H9 (cell line): ENCODE results near the gene SH3GL2. TPM values are rescaled to one million over a fixed set of nuclear protein-coding genes. Genes with fewer than 3 reads are reported as not detected.

ENCODE experiments used
- DNase-seq: peaks from one replicate; pipeline ENCODE4 v3.0.0-alpha.2; 2017
- H2AFZ ChIP-seq: one replicate; pipeline ENCODE4 v1.6.1; 2013; ENCODE audit warnings: mild to moderate bottlenecking, low read length, control low read depth, moderate library complexity
- H2AK5ac ChIP-seq: 2 replicates; pipeline ENCODE4 v1.6.1; 2013; ENCODE audit warnings: low read length, control low read depth, mixed read lengths; ENCODE audit not compliant: insufficient read length
- H2BK120ac ChIP-seq: one replicate; pipeline ENCODE4 v1.6.1; 2013; ENCODE audit warnings: low read depth, mild to moderate bottlenecking, low read length, control low read depth, inconsistent platforms; ENCODE audit not compliant: poor library complexity, severe bottlenecking
- H2BK12ac ChIP-seq: 2 replicates; pipeline ENCODE4 v1.6.1; 2013; ENCODE audit warnings: low read length, control low read depth, mixed read lengths, low read depth; ENCODE audit not compliant: insufficient read length
- H2BK15ac ChIP-seq: 2 replicates; pipeline ENCODE4 v1.6.1; 2013; ENCODE audit warnings: low read depth, low read length, control low read depth
- H2BK20ac ChIP-seq: one replicate; pipeline ENCODE4 v1.6.1; 2013; ENCODE audit warnings: low read depth, mild to moderate bottlenecking, low read length, control low read depth, inconsistent platforms; ENCODE audit not compliant: poor library complexity, severe bottlenecking
- H2BK5ac ChIP-seq: 2 replicates; pipeline ENCODE4 v1.6.1; 2013; ENCODE audit warnings: low read length, control low read depth, mixed read lengths; ENCODE audit not compliant: insufficient read length
- H3K14ac ChIP-seq: 2 replicates; pipeline ENCODE4 v1.6.1; 2013; ENCODE audit warnings: low read length, control low read depth; ENCODE audit not compliant: insufficient read depth
- H3K18ac ChIP-seq: 2 replicates; pipeline ENCODE4 v1.6.1; 2013; ENCODE audit warnings: low read depth, mild to moderate bottlenecking, mixed read lengths, low read length, control low read depth; ENCODE audit not compliant: insufficient read length
- H3K23ac ChIP-seq: 2 replicates; pipeline ENCODE4 v1.6.1; 2013; ENCODE audit warnings: low read length, control low read depth, mixed read lengths, low read depth; ENCODE audit not compliant: insufficient read length
- H3K23me2 ChIP-seq: 2 replicates; pipeline ENCODE4 v1.6.1; 2013; ENCODE audit warnings: low read depth, mild to moderate bottlenecking, mixed read lengths, low read length, control low read depth; ENCODE audit not compliant: insufficient read length, poor library complexity, severe bottlenecking
- H3K27ac ChIP-seq: 2 replicates; pipeline ENCODE4 v1.5.1; 2013; ENCODE audit warnings: low read length, control low read depth, mixed read lengths, low read depth; ENCODE audit not compliant: insufficient read length
- H3K27me3 ChIP-seq: 2 replicates; pipeline ENCODE4 v1.6.1; 2013; ENCODE audit warnings: low read length, control low read depth, inconsistent platforms; ENCODE audit not compliant: insufficient read depth
- H3K4ac ChIP-seq: 2 replicates; pipeline ENCODE4 v1.6.1; 2013; ENCODE audit warnings: low read depth, mild to moderate bottlenecking, control low read depth, inconsistent platforms, low read length, moderate library complexity
- H3K4me1 ChIP-seq: 2 replicates; pipeline ENCODE4 v1.6.1; 2013; ENCODE audit warnings: low read length, control low read depth, inconsistent platforms; ENCODE audit not compliant: insufficient read depth
- H3K4me2 ChIP-seq: 2 replicates; pipeline ENCODE4 v1.6.1; 2013; ENCODE audit warnings: low read length, control low read depth, mixed read lengths; ENCODE audit not compliant: insufficient read length, insufficient read depth
- H3K56ac ChIP-seq: 2 replicates; pipeline ENCODE4 v1.6.1; 2013; ENCODE audit warnings: low read depth, mild to moderate bottlenecking, mixed read lengths, low read length, control low read depth; ENCODE audit not compliant: insufficient read length
- H3K79me1 ChIP-seq: 2 replicates; pipeline ENCODE4 v1.6.1; 2013; ENCODE audit warnings: low read depth, mild to moderate bottlenecking, moderate library complexity, low read length, control low read depth, inconsistent platforms; ENCODE audit not compliant: insufficient read depth, poor library complexity, severe bottlenecking
- H3K79me2 ChIP-seq: 2 replicates; pipeline ENCODE4 v1.6.1; 2013; ENCODE audit warnings: low read length, control low read depth, inconsistent platforms; ENCODE audit not compliant: insufficient read depth
- H3K9ac ChIP-seq: 2 replicates; pipeline ENCODE4 v1.6.1; 2013; ENCODE audit warnings: low read length, control low read depth, mixed read lengths; ENCODE audit not compliant: insufficient read length; ENCODE audit errors: extremely low read depth
- H3K9me3 ChIP-seq: one replicate; pipeline ENCODE4 v1.6.1; 2013; ENCODE audit warnings: low read depth, low read length, inconsistent platforms; ENCODE audit not compliant: control insufficient read depth
- H3T11ph ChIP-seq: one replicate; pipeline ENCODE4 v1.6.1; 2013; ENCODE audit warnings: mild to moderate bottlenecking, low read length, control low read depth, inconsistent platforms
- H4K20me1 ChIP-seq: one replicate; pipeline ENCODE4 v1.6.1; 2013; ENCODE audit not compliant: control insufficient read depth, insufficient read length, insufficient read depth
- H4K5ac ChIP-seq: 2 replicates; pipeline ENCODE4 v1.6.1; 2013; ENCODE audit warnings: low read depth, mild to moderate bottlenecking, mixed read lengths, low read length, control low read depth; ENCODE audit not compliant: insufficient read length
- H4K8ac ChIP-seq: replicated peaks from 2 replicates; pipeline ENCODE4 v1.6.1; 2013; ENCODE audit warnings: low read length, control low read depth, mixed read lengths, low read depth; ENCODE audit not compliant: insufficient read length
- H4K91ac ChIP-seq: 2 replicates; pipeline ENCODE4 v1.6.1; 2013; ENCODE audit warnings: low read depth, mild to moderate bottlenecking, moderate library complexity, mixed read lengths, low read length, control low read depth; ENCODE audit not compliant: insufficient read length
- H3K27ac Mint-ChIP-seq, 3 experiments: 2 replicates in 2 of 3; 3 replicates in 1 of 3; pipeline ENCODE4 v1.8.0; 2020 to 2021; ENCODE audit warnings: mixed read lengths in 3 of 3, mild to moderate bottlenecking in 1 of 3, moderate library complexity in 1 of 3
- H3K27me3 Mint-ChIP-seq: 2 replicates; pipeline ENCODE4 v1.8.0; 2021; ENCODE audit warnings: low read depth, mild to moderate bottlenecking, moderate library complexity, mixed read lengths
- H3K36me3 Mint-ChIP-seq, 3 experiments: 2 replicates in 2 of 3; 3 replicates in 1 of 3; pipeline ENCODE4 v1.8.0; 2020 to 2021; ENCODE audit warnings: low read depth in 3 of 3, mixed read lengths in 3 of 3; ENCODE audit not compliant: insufficient read depth in 1 of 3
- H3K4me1 Mint-ChIP-seq, 2 experiments: 2 replicates each; pipeline ENCODE4 v1.8.0; 2020; ENCODE audit warnings: mixed read lengths in 2 of 2
- H3K4me3 Mint-ChIP-seq, 2 experiments: 2 replicates in 1 of 2; 3 replicates in 1 of 2; pipeline ENCODE4 v1.8.0; 2020 to 2021; ENCODE audit warnings: mild to moderate bottlenecking in 2 of 2, mixed read lengths in 2 of 2, moderate library complexity in 1 of 2
- H3K9me3 Mint-ChIP-seq, 2 experiments: 2 replicates in 1 of 2; 3 replicates in 1 of 2; pipeline ENCODE4 v1.8.0; 2020; ENCODE audit warnings: mild to moderate bottlenecking in 2 of 2, mixed read lengths in 2 of 2, moderate library complexity in 1 of 2
- WGBS: extraction: QIAGEN DNeasy Blood & Tissue Kit; methylation state at CpG from one replicate; pipeline ENCODE4 v1.1.7; 2013; ENCODE audit warnings: missing lambda C conversion rate, low lambda C conversion rate, mixed read lengths; ENCODE audit not compliant: insufficient read length; ENCODE audit errors: extremely low coverage; 5-methylcytosine and 5-hydroxymethylcytosine counted together
- total RNA-seq: library from RNA; stranded (reverse); gene quantifications from 2 replicates; pipeline ENCODE4 v1.2.1, GENCODE V29; 2021
- TF ChIP-seq, protein P1 (sequence below): fragments of 200-600 bp; sonication (generic); conservative IDR thresholded peaks from 3 replicates; pipeline ENCODE4 v1.8.0; 2021; ENCODE audit warnings: antibody characterized with exemption, mild to moderate bottlenecking

The SH3GL2 gene
- total RNA-seq, 1 experiment from 2014 or later = 6.5 TPM

- H2AK5ac ChIP-seq = no peak overlapping the region
- TF ChIP-seq, protein P1, sequence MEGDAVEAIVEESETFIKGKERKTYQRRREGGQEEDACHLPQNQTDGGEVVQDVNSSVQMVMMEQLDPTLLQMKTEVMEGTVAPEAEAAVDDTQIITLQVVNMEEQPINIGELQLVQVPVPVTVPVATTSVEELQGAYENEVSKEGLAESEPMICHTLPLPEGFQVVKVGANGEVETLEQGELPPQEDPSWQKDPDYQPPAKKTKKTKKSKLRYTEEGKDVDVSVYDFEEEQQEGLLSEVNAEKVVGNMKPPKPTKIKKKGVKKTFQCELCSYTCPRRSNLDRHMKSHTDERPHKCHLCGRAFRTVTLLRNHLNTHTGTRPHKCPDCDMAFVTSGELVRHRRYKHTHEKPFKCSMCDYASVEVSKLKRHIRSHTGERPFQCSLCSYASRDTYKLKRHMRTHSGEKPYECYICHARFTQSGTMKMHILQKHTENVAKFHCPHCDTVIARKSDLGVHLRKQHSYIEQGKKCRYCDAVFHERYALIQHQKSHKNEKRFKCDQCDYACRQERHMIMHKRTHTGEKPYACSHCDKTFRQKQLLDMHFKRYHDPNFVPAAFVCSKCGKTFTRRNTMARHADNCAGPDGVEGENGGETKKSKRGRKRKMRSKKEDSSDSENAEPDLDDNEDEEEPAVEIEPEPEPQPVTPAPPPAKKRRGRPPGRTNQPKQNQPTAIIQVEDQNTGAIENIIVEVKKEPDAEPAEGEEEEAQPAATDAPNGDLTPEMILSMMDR = no peak
- no peaks in the 10 kb centered on the region for H3K27me3 ChIP-seq
- H3K27me3 Mint-ChIP-seq = no peaks in the 10 kb centered on the region; the same call in 1 of the 2 replicates
- no peak overlapping the region for H3K4me3 Mint-ChIP-seq
- no peak overlapping the region for H2BK5ac ChIP-seq
- no peaks in the 10 kb centered on the region for H3K9me3 Mint-ChIP-seq
- DNase-seq = no peak
- no peak overlapping the region for H3K27ac Mint-ChIP-seq
- no CpG with 5 or more reads among the region's 6 CpGs for WGBS
- H4K91ac ChIP-seq = no peak overlapping the region
- no peak overlapping the region for H3K4ac ChIP-seq
- no peaks in the 10 kb centered on the region for H3K4me1 Mint-ChIP-seq
- no peaks in the 10 kb centered on the region for H4K20me1 ChIP-seq
- H3K14ac ChIP-seq = no peak overlapping the region
- H3K4me2 ChIP-seq = no peak overlapping the region
- H2BK15ac ChIP-seq = no peak overlapping the region
- H3K36me3 Mint-ChIP-seq = no peaks in the 10 kb centered on the region
- H2BK20ac ChIP-seq = no peak overlapping the region
- no peaks in the 10 kb centered on the region for H3K4me1 ChIP-seq
- H3K9ac ChIP-seq = no peak overlapping the region
- no peak overlapping the region for H4K8ac ChIP-seq
- H3K18ac ChIP-seq = no peak overlapping the region
- no peak overlapping the region for H2BK120ac ChIP-seq
- H3K23me2 ChIP-seq = no peaks in the 10 kb centered on the region
- H3K79me2 ChIP-seq = no peaks in the 10 kb centered on the region
- H3K9me3 ChIP-seq = no peaks in the 10 kb centered on the region
- H3T11ph ChIP-seq = no peak overlapping the region
- no peak overlapping the region for H3K27ac ChIP-seq
- H4K5ac ChIP-seq = no peak overlapping the region
- H2AFZ ChIP-seq = no peak overlapping the region
- no peak overlapping the region for H2BK12ac ChIP-seq
- no peaks in the 10 kb centered on the region for H3K79me1 ChIP-seq
- no peak overlapping the region for H3K56ac ChIP-seq
- no peak overlapping the region for H3K23ac ChIP-seq
These were observed 216.9 kb downstream of the SH3GL2 start for GRCh38 chr9:17795744-17796143.
